Measurements from ENCODE around the gene SLC22A7.
A peak's percentile ranks its signal among the peaks of the same experiment; 100 is the strongest.

The SLC22A7 gene

DNA sequence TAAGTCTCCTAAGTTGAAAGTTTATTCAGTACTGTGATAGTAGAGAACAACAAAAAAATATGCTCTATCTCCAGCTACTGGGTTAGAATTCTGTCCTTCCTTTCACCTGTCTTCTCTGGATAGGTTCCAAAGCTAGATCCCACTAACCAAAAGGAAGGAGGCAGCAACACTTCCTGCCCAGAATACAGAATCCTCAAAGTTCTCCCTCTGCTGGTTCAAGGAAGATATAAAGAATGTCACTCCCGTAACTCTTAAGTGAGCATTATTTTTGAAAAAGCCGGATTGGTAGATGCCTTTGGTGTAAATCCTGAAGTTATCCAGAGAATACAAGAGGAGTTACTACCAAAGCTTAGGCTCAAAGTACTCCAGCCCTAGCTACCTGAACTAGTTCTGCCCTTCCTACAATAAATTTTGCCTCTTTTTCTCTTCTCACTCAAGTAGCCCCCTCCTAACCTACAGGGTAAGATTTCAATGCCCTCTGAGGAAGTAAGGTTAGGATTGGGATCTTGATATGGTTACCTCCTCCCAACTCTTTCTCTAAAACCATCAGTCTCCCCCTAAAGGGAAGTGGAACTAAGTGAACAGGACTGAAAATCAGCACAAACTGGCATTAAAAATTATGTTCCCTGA is 36.5 kb downstream of the SLC22A7 start:
- H3K4me1 ChIP-seq (ENCODE audit: insufficient read depth, low read length, poor library complexity, severe bottlenecking): peaks cover 7% of the 10 kb centered on the region
- TF ChIP-seq EZH2phosphoT487 (IDR thresholded peaks at IDR 0.05; ENCODE audit: borderline replicate concordance): no peak
- TF ChIP-seq, protein P1, sequence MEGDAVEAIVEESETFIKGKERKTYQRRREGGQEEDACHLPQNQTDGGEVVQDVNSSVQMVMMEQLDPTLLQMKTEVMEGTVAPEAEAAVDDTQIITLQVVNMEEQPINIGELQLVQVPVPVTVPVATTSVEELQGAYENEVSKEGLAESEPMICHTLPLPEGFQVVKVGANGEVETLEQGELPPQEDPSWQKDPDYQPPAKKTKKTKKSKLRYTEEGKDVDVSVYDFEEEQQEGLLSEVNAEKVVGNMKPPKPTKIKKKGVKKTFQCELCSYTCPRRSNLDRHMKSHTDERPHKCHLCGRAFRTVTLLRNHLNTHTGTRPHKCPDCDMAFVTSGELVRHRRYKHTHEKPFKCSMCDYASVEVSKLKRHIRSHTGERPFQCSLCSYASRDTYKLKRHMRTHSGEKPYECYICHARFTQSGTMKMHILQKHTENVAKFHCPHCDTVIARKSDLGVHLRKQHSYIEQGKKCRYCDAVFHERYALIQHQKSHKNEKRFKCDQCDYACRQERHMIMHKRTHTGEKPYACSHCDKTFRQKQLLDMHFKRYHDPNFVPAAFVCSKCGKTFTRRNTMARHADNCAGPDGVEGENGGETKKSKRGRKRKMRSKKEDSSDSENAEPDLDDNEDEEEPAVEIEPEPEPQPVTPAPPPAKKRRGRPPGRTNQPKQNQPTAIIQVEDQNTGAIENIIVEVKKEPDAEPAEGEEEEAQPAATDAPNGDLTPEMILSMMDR (conservative IDR thresholded peaks at IDR 0.05; ENCODE audit: low read length): peak; percentile 67
- H3K9me2 ChIP-seq (replicated peaks; ENCODE audit: low read depth, low read length): no peaks in the 10 kb centered on the region
- H3K27me3 ChIP-seq (ENCODE audit: insufficient read depth, low read length, poor library complexity, severe bottlenecking): no peaks in the 10 kb centered on the region
- no peaks in the 10 kb centered on the region for H4K20me1 ChIP-seq (ENCODE audit: insufficient read depth, low read length, poor library complexity, severe bottlenecking)
- H3K4me3 ChIP-seq (ENCODE audit: low read length, poor library complexity, severe bottlenecking): no peak overlapping the region
- H3K9me3 ChIP-seq (ENCODE audit: insufficient read depth, low read depth, low read length): no peaks in the 10 kb centered on the region
- no peaks in the 10 kb centered on the region for H3K79me2 ChIP-seq (ENCODE audit: insufficient read depth, low read length)
- H3K4me2 ChIP-seq (ENCODE audit: low read depth, low read length, poor library complexity, severe bottlenecking): no peak overlapping the region
- H2AFZ ChIP-seq (ENCODE audit: low read length): no peak overlapping the region
- peaks cover 25% of the 10 kb centered on the region; the same call in 1 of the 2 replicates for H3K36me3 ChIP-seq (ENCODE audit: insufficient read depth, low read length)
- H3F3A ChIP-seq (ENCODE audit: low read depth): no peaks in the 10 kb centered on the region
- H3K9ac ChIP-seq (ENCODE audit: low read depth, low read length, poor library complexity, severe bottlenecking): no peak overlapping the region

DNA sequence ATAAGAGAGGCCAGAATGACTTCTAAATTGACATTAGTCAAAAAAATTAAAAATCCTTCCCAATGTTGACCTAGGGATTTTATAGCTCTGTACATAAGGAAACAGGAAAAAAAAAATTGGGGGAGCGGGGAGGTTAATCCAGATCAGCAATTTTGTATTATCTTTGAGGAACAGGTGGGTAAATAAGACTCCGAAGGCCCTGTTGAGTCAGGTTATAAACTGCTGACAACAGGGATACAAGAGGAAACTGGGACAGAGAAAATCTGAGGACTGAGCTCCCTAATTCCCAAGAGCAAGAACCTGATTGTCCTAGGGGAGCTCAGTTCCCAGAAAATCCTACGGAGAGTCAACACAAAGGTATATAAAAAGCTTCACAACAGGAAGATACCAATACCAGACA is 37.4 kb downstream of the SLC22A7 start:
- Histone ChIP-seq H3K4me3 (ENCODE audit: low read length, poor library complexity, severe bottlenecking) (no peak overlapping the region), H3K9me2 (replicated peaks; ENCODE audit: low read depth, low read length) (no peaks in the 10 kb centered on the region), H3K4me1 (ENCODE audit: insufficient read depth, low read length, poor library complexity, severe bottlenecking) (peaks cover 7% of the 10 kb centered on the region), H3K9me3 (ENCODE audit: insufficient read depth, low read depth, low read length) (no peaks in the 10 kb centered on the region), H3F3A (ENCODE audit: low read depth) (no peaks in the 10 kb centered on the region), H2AFZ (ENCODE audit: low read length) (no peak overlapping the region), H4K20me1 (ENCODE audit: insufficient read depth, low read length, poor library complexity, severe bottlenecking) (no peaks in the 10 kb centered on the region), H3K36me3 (ENCODE audit: insufficient read depth, low read length) (peaks cover 34% of the 10 kb centered on the region; the same call in 1 of the 2 replicates), H3K79me2 (ENCODE audit: insufficient read depth, low read length) (no peaks in the 10 kb centered on the region), H3K27me3 (ENCODE audit: insufficient read depth, low read length, poor library complexity, severe bottlenecking) (no peaks in the 10 kb centered on the region), H3K9ac (ENCODE audit: low read depth, low read length, poor library complexity, severe bottlenecking) (no peak overlapping the region), H3K4me2 (ENCODE audit: low read depth, low read length, poor library complexity, severe bottlenecking) (no peak overlapping the region)
- TF ChIP-seq EZH2phosphoT487 (IDR thresholded peaks at IDR 0.05; ENCODE audit: borderline replicate concordance): no peak
- TF ChIP-seq, protein P1 (conservative IDR thresholded peaks at IDR 0.05; ENCODE audit: low read length): no peak

DNA sequence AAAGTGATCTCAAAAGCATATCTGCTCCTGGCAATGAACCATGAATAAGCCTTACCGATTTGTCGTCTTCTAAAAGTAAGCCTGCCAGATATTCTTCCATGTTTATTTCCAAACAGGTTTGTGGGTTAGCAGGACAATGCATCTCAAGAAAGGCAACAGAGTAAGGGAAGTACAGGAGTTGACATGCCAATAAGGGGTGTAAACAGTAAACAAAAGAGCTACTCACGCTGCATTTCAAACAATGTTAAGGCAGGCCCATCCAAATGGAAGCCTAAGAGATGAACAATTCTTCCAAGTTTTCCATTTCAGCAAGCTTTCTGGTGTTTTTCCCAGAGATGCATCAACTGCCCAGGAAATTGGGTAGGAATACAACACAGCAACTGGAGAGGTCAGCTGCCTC is 38.3 kb downstream of the SLC22A7 start:
- Histone ChIP-seq H3K9me2 (replicated peaks; ENCODE audit: low read depth, low read length) (no peaks in the 10 kb centered on the region), H3K9me3 (ENCODE audit: insufficient read depth, low read depth, low read length) (no peaks in the 10 kb centered on the region), H3K9ac (ENCODE audit: low read depth, low read length, poor library complexity, severe bottlenecking) (no peak overlapping the region), H2AFZ (ENCODE audit: low read length) (no peak overlapping the region), H3K79me2 (ENCODE audit: insufficient read depth, low read length) (no peaks in the 10 kb centered on the region), H3K4me2 (ENCODE audit: low read depth, low read length, poor library complexity, severe bottlenecking) (no peak overlapping the region), H3K4me1 (ENCODE audit: insufficient read depth, low read length, poor library complexity, severe bottlenecking) (peaks cover 4% of the 10 kb centered on the region), H3K36me3 (ENCODE audit: insufficient read depth, low read length) (peaks cover 43% of the 10 kb centered on the region; the same call in 1 of the 2 replicates), H3F3A (ENCODE audit: low read depth) (no peaks in the 10 kb centered on the region), H3K4me3 (ENCODE audit: low read length, poor library complexity, severe bottlenecking) (no peak overlapping the region), H3K27me3 (ENCODE audit: insufficient read depth, low read length, poor library complexity, severe bottlenecking) (no peaks in the 10 kb centered on the region), H4K20me1 (ENCODE audit: insufficient read depth, low read length, poor library complexity, severe bottlenecking) (no peaks in the 10 kb centered on the region)
- TF ChIP-seq EZH2phosphoT487 (IDR thresholded peaks at IDR 0.05; ENCODE audit: borderline replicate concordance): no peak

DNA sequence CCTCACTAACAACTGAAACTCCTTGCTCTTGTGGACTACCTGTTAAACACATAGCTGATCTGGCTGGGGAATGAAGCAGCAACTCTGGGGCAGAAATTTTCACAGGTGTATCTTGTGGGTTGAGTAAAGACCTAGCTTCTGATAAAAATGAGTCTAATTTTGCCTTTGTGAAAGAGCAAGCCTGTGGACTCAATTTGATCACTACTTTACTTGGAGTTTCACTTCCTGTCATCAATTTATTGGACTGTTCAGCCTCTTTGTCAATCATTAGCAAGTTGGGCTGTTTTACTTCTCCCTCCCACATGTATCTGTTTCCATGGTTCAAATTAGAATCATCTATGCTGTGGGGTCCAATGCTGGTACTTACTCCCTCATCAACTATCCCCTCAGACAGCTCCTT is 40.2 kb downstream of the SLC22A7 start:
- TF ChIP-seq, protein P1 (conservative IDR thresholded peaks at IDR 0.05; ENCODE audit: low read length): no peak
- no peak for TF ChIP-seq EZH2phosphoT487 (IDR thresholded peaks at IDR 0.05; ENCODE audit: borderline replicate concordance)
- Histone ChIP-seq H3K9me2 (replicated peaks; ENCODE audit: low read depth, low read length) (no peaks in the 10 kb centered on the region), H2AFZ (ENCODE audit: low read length) (no peak overlapping the region), H3F3A (ENCODE audit: low read depth) (no peaks in the 10 kb centered on the region), H3K9ac (ENCODE audit: low read depth, low read length, poor library complexity, severe bottlenecking) (no peak overlapping the region), H3K4me2 (ENCODE audit: low read depth, low read length, poor library complexity, severe bottlenecking) (no peak overlapping the region), H3K36me3 (ENCODE audit: insufficient read depth, low read length) (peaks cover 61% of the 10 kb centered on the region; the same call in 1 of the 2 replicates), H3K4me3 (ENCODE audit: low read length, poor library complexity, severe bottlenecking) (no peak overlapping the region), H3K27me3 (ENCODE audit: insufficient read depth, low read length, poor library complexity, severe bottlenecking) (no peaks in the 10 kb centered on the region), H3K79me2 (ENCODE audit: insufficient read depth, low read length) (no peaks in the 10 kb centered on the region), H4K20me1 (ENCODE audit: insufficient read depth, low read length, poor library complexity, severe bottlenecking) (no peaks in the 10 kb centered on the region), H3K9me3 (ENCODE audit: insufficient read depth, low read depth, low read length) (no peaks in the 10 kb centered on the region), H3K4me1 (ENCODE audit: insufficient read depth, low read length, poor library complexity, severe bottlenecking) (no peaks in the 10 kb centered on the region)
